A673 (cell line): ENCODE results near the gene COL11A2. TPM values are rescaled to one million over a fixed set of nuclear protein-coding genes. Genes with fewer than 3 reads are reported as not detected.
A peak's percentile ranks its signal among the peaks of the same experiment; 100 is the strongest.

Source experiments
- BruUV-seq: library from RNA; stranded (reverse); fragments of 400-500 nt; replicated peaks from 2 replicates; lab custom pipeline; 2021; lab: Mats Ljungman, UMichigan
- CTCF ChIA-PET: fragments of 300-600 bp; sonication (Branson Sonifier 250); formaldehyde crosslinking; loops from one replicate; lab custom pipeline; 2022; ENCODE audit warnings: antibody characterized with exemption; lab: Charles Lee
- POLR2A ChIA-PET: fragments of 300-600 bp; sonication (Branson Sonifier 250); formaldehyde crosslinking; loops from one replicate; lab custom pipeline; 2022; ENCODE audit warnings: antibody characterized with exemption; ENCODE audit not compliant: low non-redundant PET; lab: Charles Lee
- DNase-seq: peaks from one replicate; pipeline ENCODE4 v3.0.0-alpha.2; 2015; ENCODE audit warnings: low spot score
- H3K27ac ChIP-seq: fragments of 200-600 bp; sonication (generic); 2 replicates; pipeline ENCODE4 v1.5.1; 2016; ENCODE audit warnings: mixed run types, low read depth, mild to moderate bottlenecking, mixed read lengths, antibody characterized with exemption, low read length; ENCODE audit not compliant: poor library complexity, severe bottlenecking
- H3K27me3 ChIP-seq: fragments of 200-600 bp; sonication (generic); replicated peaks from 2 replicates; pipeline ENCODE4 v1.6.1; 2017; ENCODE audit warnings: mixed run types, low read depth, mild to moderate bottlenecking, mixed read lengths, antibody characterized with exemption, low read length; ENCODE audit not compliant: insufficient read depth, poor library complexity
- H3K36me3 ChIP-seq: fragments of 200-600 bp; sonication (generic); 2 replicates; pipeline ENCODE4 v1.6.1; 2016; ENCODE audit warnings: mixed run types, mild to moderate bottlenecking, mixed read lengths, antibody characterized with exemption, low read length; ENCODE audit not compliant: insufficient read depth, poor library complexity, severe bottlenecking
- H3K4me1 ChIP-seq: fragments of 200-600 bp; sonication (generic); 2 replicates; pipeline ENCODE4 v1.6.1; 2017; ENCODE audit warnings: mixed run types, mild to moderate bottlenecking, mixed read lengths, antibody characterized with exemption, low read length; ENCODE audit not compliant: insufficient read depth, poor library complexity, severe bottlenecking
- H3K4me3 ChIP-seq: fragments of 200-600 bp; sonication (generic); 2 replicates; pipeline ENCODE4 v1.5.1; 2016; ENCODE audit warnings: low read depth, mixed run types, mild to moderate bottlenecking, mixed read lengths, low read length; ENCODE audit not compliant: poor library complexity, severe bottlenecking
- H3K9me3 ChIP-seq: fragments of 200-600 bp; sonication (generic); 2 replicates; pipeline ENCODE4 v1.6.1; 2016; ENCODE audit warnings: mixed run types, low read depth, mild to moderate bottlenecking, mixed read lengths, antibody characterized with exemption, low read length; ENCODE audit not compliant: poor library complexity, severe bottlenecking
- EZH2 ChIP-seq: fragments of 200-600 bp; sonication (generic); IDR thresholded peaks from 2 replicates; pipeline ENCODE4 v1.6.1; 2017; ENCODE audit warnings: borderline replicate concordance, low read depth, mild to moderate bottlenecking, mixed read lengths, antibody characterized with exemption, low read length; ENCODE audit not compliant: poor library complexity, severe bottlenecking
- intact Hi-C: fragments of 100-400 bp; cut with micrococcal nuclease; formaldehyde crosslinking; loops from one replicate; pipeline ENCODE4 v1.10.0; 2022; ENCODE audit not compliant: unreplicated experiment
- microRNA-seq: library from miRNA; unstranded; fragments of <30 nt; microRNA quantifications from one replicate; pipeline ENCODE4 v1.2.0, GENCODE V29; 2021
- total RNA-seq: library from RNA; stranded (reverse); gene quantifications from 2 replicates; pipeline ENCODE4 v1.2.3, GENCODE V29; 2021
- TF ChIP-seq, protein P1 (sequence below): fragments of 300-800, 200-600 bp; sonication (generic); conservative IDR thresholded peaks from 2 replicates; pipeline ENCODE4 v1.5.1; 2017; ENCODE audit warnings: low read depth, mild to moderate bottlenecking, antibody characterized with exemption, low read length, moderate library complexity, mixed read lengths

The COL11A2 gene
- total RNA-seq, 1 experiment from 2014 or later: 1.6 TPM

GRCh38 chr6:33116417-33116816 lies 75.8 kb downstream of the COL11A2 start:
- no TSS peak for BruUV-seq
- no peak for TF ChIP-seq EZH2
- TF ChIP-seq, protein P1, sequence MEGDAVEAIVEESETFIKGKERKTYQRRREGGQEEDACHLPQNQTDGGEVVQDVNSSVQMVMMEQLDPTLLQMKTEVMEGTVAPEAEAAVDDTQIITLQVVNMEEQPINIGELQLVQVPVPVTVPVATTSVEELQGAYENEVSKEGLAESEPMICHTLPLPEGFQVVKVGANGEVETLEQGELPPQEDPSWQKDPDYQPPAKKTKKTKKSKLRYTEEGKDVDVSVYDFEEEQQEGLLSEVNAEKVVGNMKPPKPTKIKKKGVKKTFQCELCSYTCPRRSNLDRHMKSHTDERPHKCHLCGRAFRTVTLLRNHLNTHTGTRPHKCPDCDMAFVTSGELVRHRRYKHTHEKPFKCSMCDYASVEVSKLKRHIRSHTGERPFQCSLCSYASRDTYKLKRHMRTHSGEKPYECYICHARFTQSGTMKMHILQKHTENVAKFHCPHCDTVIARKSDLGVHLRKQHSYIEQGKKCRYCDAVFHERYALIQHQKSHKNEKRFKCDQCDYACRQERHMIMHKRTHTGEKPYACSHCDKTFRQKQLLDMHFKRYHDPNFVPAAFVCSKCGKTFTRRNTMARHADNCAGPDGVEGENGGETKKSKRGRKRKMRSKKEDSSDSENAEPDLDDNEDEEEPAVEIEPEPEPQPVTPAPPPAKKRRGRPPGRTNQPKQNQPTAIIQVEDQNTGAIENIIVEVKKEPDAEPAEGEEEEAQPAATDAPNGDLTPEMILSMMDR: no peak
- Histone ChIP-seq H3K4me3 (no peak overlapping the region), H3K4me1 (peaks cover 5% of the 10 kb centered on the region), H3K27me3 (peaks cover 43% of the 10 kb centered on the region), H3K27ac (no peak overlapping the region), H3K36me3 (no peaks in the 10 kb centered on the region), H3K9me3 (no peaks in the 10 kb centered on the region)
- DNase-seq: no peak
- intact Hi-C loops: no loop called here
- CTCF ChIA-PET: interaction anchor here (0.9 to 1.2 kb wide), 2 partner anchors 31 to 132 kb away, joined by 3 to 4 read pairs; no protein-coding TSS in a partner anchor
- POLR2A ChIA-PET: no interaction called here

DNA sequence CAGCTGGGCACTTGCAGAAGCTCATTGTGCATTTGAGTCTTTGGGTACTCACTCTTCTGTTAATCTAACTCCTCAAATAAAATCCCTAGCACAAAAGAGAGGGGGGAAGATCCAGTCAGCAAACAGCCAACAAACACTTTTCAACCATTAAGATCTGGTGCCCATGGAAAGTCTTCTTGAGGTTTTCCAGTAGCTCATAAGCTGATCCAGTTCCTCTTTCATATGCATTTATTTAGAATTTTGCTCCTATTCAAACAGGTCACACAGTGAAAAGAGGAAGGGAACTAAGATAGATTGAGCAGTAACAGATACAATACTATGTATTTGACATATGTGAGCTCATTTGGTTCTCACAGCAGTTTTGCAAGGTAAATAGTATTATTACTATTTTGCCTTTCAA lies 77.9 kb downstream of the COL11A2 start:
- Histone ChIP-seq H3K27me3 (peaks cover 56% of the 10 kb centered on the region), H3K9me3 (no peaks in the 10 kb centered on the region), H3K4me3 (no peak overlapping the region), H3K36me3 (no peaks in the 10 kb centered on the region), H3K4me1 (peaks cover 5% of the 10 kb centered on the region), H3K27ac (no peak overlapping the region)
- no peak for DNase-seq
- POLR2A ChIA-PET: no interaction called here
- TF ChIP-seq EZH2: no peak
- TF ChIP-seq, protein P1: no peak
- intact Hi-C loops: no loop called here
- no TSS peak for BruUV-seq
- CTCF ChIA-PET: no interaction called here

- no TSS peak for BruUV-seq
- Histone ChIP-seq H3K36me3 (no peaks in the 10 kb centered on the region), H3K27me3 (peaks cover 57% of the 10 kb centered on the region), H3K4me3 (no peak overlapping the region), H3K27ac (no peak overlapping the region), H3K9me3 (no peaks in the 10 kb centered on the region), H3K4me1 (peaks cover 5% of the 10 kb centered on the region)
- TF ChIP-seq EZH2: no peak
- TF ChIP-seq, protein P1: no peak
- ChIA-PET CTCF (no interaction called here), POLR2A (no interaction called here)
- DNase-seq: no peak
- intact Hi-C loops: no loop called here
These were observed 78.5 kb downstream of the COL11A2 start for GRCh38 chr6:33113755-33114154.

Small RNA genes lying within 50 kb of the gene (microRNA-seq; reads per million reads assigned to microRNA genes)
- 35.9 reads per million, percentile 51 among the genes with 10 or more reads in this experiment for gene MIR219A1

Other genes starting within 250 kb of the COL11A2 start
- 1.4 and 1.9 TPM in 2 replicates for gene HLA-DMA, start 239.4 kb downstream of the COL11A2 start, total RNA-seq
- gene BRD2, start 223.9 kb downstream of the COL11A2 start, total RNA-seq: 276 and 335 TPM in 2 replicates
- 0.46 and 0.58 TPM in 2 replicates for gene HLA-DOA, start 182.9 kb downstream of the COL11A2 start, total RNA-seq
- gene HLA-DPA1, start 118.8 kb downstream of the COL11A2 start, total RNA-seq: 0.35 and 0.43 TPM in 2 replicates
- 2.3 and 2.7 TPM in 2 replicates for gene HLA-DPB1, start 116.5 kb downstream of the COL11A2 start, total RNA-seq
- gene RXRB, start 8.2 kb upstream of the COL11A2 start, total RNA-seq: 42.7 and 43.6 TPM in 2 replicates
- gene SLC39A7, start 8.4 kb upstream of the COL11A2 start, total RNA-seq: 119 and 124 TPM in 2 replicates
- 5.9 and 11.0 TPM in 2 replicates for gene HSD17B8, start 12.2 kb upstream of the COL11A2 start, total RNA-seq
- 43.3 and 47.5 TPM in 2 replicates for gene RING1, start 16.0 kb upstream of the COL11A2 start, total RNA-seq
- gene VPS52, start 79.4 kb upstream of the COL11A2 start, total RNA-seq: 58.2 and 60.8 TPM in 2 replicates
- 1,781 and 1,852 TPM in 2 replicates for gene RPS18, start 79.6 kb upstream of the COL11A2 start, total RNA-seq
- gene B3GALT4, start 84.7 kb upstream of the COL11A2 start, total RNA-seq: 4.0 TPM in 2 replicates
- 85.1 and 97.9 TPM in 2 replicates for gene WDR46, start 96.8 kb upstream of the COL11A2 start, total RNA-seq
- gene PFDN6, start 97.1 kb upstream of the COL11A2 start, total RNA-seq: 70.0 and 83.4 TPM in 2 replicates
- gene RGL2, start 106.5 kb upstream of the COL11A2 start, total RNA-seq: 48.8 and 50.4 TPM in 2 replicates
- 83.2 and 87.8 TPM in 2 replicates for gene TAPBP, start 121.6 kb upstream of the COL11A2 start, total RNA-seq
- 11.3 and 13.2 TPM in 2 replicates for gene ZBTB22, start 125.3 kb upstream of the COL11A2 start, total RNA-seq
- 87.1 and 90.1 TPM in 2 replicates for gene DAXX, start 130.5 kb upstream of the COL11A2 start, total RNA-seq
- gene KIFC1, start 199.4 kb upstream of the COL11A2 start, total RNA-seq: 123 and 133 TPM in 2 replicates
- 53.5 and 56.1 TPM in 2 replicates for gene PHF1, start 218.5 kb upstream of the COL11A2 start, total RNA-seq
- 221 and 223 TPM in 2 replicates for gene CUTA, start 225.6 kb upstream of the COL11A2 start, total RNA-seq
- 77.6 and 78.5 TPM in 2 replicates for gene SYNGAP1, start 227.6 kb upstream of the COL11A2 start, total RNA-seq